ENCODE data around the gene FNBP1.
A peak's percentile ranks its signal among the peaks of the same experiment; 100 is the strongest.

Gene FNBP1

DNA sequence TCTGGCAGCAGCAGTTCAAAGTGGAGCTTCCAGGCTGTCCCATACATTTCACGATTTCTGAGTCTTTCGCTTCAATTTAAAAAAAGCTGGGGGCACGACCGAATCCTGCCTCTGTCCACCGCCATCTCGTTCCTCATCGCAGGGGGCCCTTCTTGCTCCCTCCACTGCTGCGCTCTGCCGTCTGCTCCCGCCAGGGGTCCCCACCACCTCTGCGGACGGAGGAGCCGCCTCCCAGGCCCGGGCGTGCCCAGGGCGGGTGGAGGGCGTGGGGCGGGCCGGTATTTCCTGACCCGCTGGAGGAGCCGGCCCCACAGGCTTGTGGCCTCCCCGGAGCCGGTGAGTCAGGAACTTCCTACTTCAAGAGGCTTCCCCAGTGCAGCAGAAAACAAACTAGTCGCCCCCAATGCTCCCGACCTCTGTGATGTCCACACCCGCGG is 157.3 kb downstream of the FNBP1 start:
- Histone ChIP-seq H3K4me3 (ENCODE audit: low read length, poor library complexity, severe bottlenecking) (peak overlapping the region; percentile 99), H2AFZ (ENCODE audit: low read length) (no peak overlapping the region), H3K4me1 (ENCODE audit: insufficient read depth, low read length, poor library complexity, severe bottlenecking) (peaks cover 51% of the 10 kb centered on the region)

DNA sequence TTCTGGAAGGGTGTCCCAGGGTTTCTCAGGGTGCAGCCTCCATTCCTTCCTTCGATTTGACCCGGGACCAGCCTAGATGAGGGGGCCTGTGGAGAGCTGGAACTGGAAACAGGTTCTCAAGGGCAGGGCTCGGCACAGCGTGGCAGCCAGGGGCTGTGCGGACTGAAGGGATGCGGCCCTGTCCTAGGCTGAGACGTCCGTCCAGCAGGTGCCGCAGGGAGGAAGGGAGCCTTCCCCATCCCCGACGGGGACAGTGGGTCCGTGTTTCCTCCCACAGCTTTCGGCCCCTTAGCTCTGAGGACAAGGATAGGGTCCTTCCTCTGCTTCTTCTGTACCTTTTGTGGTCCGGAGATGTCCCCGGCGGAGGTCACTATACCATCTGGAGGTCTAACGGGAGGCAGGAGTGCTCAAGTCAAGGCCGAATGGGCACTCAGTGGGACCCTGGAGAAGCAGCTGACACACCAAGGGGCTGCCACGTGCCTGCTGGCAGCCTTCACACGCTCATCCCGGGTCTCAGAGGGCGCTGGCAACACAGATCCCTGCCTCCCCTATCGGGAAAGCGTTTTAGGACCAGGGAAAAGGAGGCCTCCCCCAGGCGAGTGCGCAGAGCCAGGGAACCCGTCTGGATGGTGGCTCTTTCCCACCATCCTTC is 157.8 kb downstream of the FNBP1 start:
- no peak for TF ChIP-seq EZH2phosphoT487 (IDR thresholded peaks at IDR 0.05; ENCODE audit: borderline replicate concordance)
- TF ChIP-seq, protein P1, sequence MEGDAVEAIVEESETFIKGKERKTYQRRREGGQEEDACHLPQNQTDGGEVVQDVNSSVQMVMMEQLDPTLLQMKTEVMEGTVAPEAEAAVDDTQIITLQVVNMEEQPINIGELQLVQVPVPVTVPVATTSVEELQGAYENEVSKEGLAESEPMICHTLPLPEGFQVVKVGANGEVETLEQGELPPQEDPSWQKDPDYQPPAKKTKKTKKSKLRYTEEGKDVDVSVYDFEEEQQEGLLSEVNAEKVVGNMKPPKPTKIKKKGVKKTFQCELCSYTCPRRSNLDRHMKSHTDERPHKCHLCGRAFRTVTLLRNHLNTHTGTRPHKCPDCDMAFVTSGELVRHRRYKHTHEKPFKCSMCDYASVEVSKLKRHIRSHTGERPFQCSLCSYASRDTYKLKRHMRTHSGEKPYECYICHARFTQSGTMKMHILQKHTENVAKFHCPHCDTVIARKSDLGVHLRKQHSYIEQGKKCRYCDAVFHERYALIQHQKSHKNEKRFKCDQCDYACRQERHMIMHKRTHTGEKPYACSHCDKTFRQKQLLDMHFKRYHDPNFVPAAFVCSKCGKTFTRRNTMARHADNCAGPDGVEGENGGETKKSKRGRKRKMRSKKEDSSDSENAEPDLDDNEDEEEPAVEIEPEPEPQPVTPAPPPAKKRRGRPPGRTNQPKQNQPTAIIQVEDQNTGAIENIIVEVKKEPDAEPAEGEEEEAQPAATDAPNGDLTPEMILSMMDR (conservative IDR thresholded peaks at IDR 0.05; ENCODE audit: low read length): no peak; the same call in 1 of the 2 replicates
- Histone ChIP-seq H3F3A (ENCODE audit: low read depth) (peaks cover 3% of the 10 kb centered on the region; the same call in 1 of the 2 replicates), H3K27me3 (ENCODE audit: insufficient read depth, low read length, poor library complexity, severe bottlenecking) (no peaks in the 10 kb centered on the region), H3K4me1 (ENCODE audit: insufficient read depth, low read length, poor library complexity, severe bottlenecking) (peaks cover 48% of the 10 kb centered on the region), H3K36me3 (ENCODE audit: insufficient read depth, low read length) (peaks cover 8% of the 10 kb centered on the region; the same call in 1 of the 2 replicates), H3K79me2 (ENCODE audit: insufficient read depth, low read length) (peaks cover 38% of the 10 kb centered on the region), H2AFZ (ENCODE audit: low read length) (no peak overlapping the region), H3K4me2 (ENCODE audit: low read depth, low read length, poor library complexity, severe bottlenecking) (peak overlapping the region; percentile 92), H3K9me3 (ENCODE audit: insufficient read depth, low read depth, low read length) (no peaks in the 10 kb centered on the region), H3K9me2 (replicated peaks; ENCODE audit: low read depth, low read length) (no peaks in the 10 kb centered on the region), H3K9ac (ENCODE audit: low read depth, low read length, poor library complexity, severe bottlenecking) (peak overlapping the region; percentile 100), H3K4me3 (ENCODE audit: low read length, poor library complexity, severe bottlenecking) (peak overlapping the region; percentile 99), H4K20me1 (ENCODE audit: insufficient read depth, low read length, poor library complexity, severe bottlenecking) (no peaks in the 10 kb centered on the region)

More for the DNA sequence above, 157.3 kb downstream of the FNBP1 start:
- H3K9ac ChIP-seq (ENCODE audit: low read depth, low read length, poor library complexity, severe bottlenecking): peak overlapping the region; percentile 100
- H3K36me3 ChIP-seq (ENCODE audit: insufficient read depth, low read length): peaks cover 8% of the 10 kb centered on the region; the same call in 1 of the 2 replicates
- H3K9me3 ChIP-seq (ENCODE audit: insufficient read depth, low read depth, low read length): no peaks in the 10 kb centered on the region
- H3K9me2 ChIP-seq (replicated peaks; ENCODE audit: low read depth, low read length): no peaks in the 10 kb centered on the region
- peak overlapping the region; percentile 92 for H3K4me2 ChIP-seq (ENCODE audit: low read depth, low read length, poor library complexity, severe bottlenecking)
- no peaks in the 10 kb centered on the region for H4K20me1 ChIP-seq (ENCODE audit: insufficient read depth, low read length, poor library complexity, severe bottlenecking)
- no peaks in the 10 kb centered on the region for H3K27me3 ChIP-seq (ENCODE audit: insufficient read depth, low read length, poor library complexity, severe bottlenecking)
- H3K79me2 ChIP-seq (ENCODE audit: insufficient read depth, low read length): peaks cover 38% of the 10 kb centered on the region
- peaks cover 3% of the 10 kb centered on the region; the same call in 1 of the 2 replicates for H3F3A ChIP-seq (ENCODE audit: low read depth)
- TF ChIP-seq, protein P1 (conservative IDR thresholded peaks at IDR 0.05; ENCODE audit: low read length): peak; percentile 59
- no peak for TF ChIP-seq EZH2phosphoT487 (IDR thresholded peaks at IDR 0.05; ENCODE audit: borderline replicate concordance)

DNA sequence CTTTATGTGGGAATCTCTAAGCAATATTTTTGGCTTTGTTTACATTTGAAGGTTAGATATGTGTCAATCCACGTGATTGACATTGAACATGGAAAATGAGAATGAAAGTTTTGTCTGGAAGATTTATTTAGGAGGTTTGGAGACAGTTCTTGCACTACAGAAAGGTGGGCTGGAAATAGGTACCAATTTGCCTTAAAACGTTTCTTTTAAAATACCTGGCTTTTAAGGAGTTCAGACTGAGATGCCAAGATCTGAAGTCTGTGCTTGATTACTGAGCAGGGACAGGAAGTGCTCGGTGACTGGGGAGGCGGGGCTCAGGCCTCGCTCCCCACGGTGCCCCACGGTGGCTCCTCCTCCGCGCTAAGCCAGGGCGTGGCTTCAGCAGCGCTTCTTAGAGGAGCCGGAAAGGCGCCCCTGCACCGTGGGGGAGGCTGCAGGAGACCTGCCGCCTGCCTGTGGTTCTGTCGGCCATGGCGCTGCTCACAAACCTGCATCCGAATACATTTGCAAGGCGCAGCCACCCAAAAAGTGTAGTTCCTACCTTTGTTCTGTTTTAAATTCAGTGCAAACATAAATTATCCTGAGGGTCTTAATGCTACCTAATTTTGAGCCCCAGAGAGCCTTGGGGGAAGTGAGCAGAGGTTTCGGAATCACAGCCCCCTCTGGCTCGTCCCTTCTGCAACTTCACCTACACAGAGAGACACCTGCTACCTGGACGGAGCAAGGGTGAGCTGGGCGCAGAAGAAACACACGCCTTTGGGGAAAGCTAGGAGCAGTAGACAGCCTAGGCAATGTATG is 158.6 kb downstream of the FNBP1 start:
- peaks cover under 1% of the 10 kb centered on the region; the same call in 1 of the 2 replicates for H3K36me3 ChIP-seq (ENCODE audit: insufficient read depth, low read length)
- H3K9me3 ChIP-seq (ENCODE audit: insufficient read depth, low read depth, low read length): no peaks in the 10 kb centered on the region
- peaks cover 32% of the 10 kb centered on the region for H3K79me2 ChIP-seq (ENCODE audit: insufficient read depth, low read length)
- peak overlapping the region; percentile 100 for H3K9ac ChIP-seq (ENCODE audit: low read depth, low read length, poor library complexity, severe bottlenecking)
- no peaks in the 10 kb centered on the region for H4K20me1 ChIP-seq (ENCODE audit: insufficient read depth, low read length, poor library complexity, severe bottlenecking)
- no peak overlapping the region for H2AFZ ChIP-seq (ENCODE audit: low read length)
- peaks cover 3% of the 10 kb centered on the region; the same call in 1 of the 2 replicates for H3F3A ChIP-seq (ENCODE audit: low read depth)
- H3K4me1 ChIP-seq (ENCODE audit: insufficient read depth, low read length, poor library complexity, severe bottlenecking): peaks cover 41% of the 10 kb centered on the region
- H3K4me2 ChIP-seq (ENCODE audit: low read depth, low read length, poor library complexity, severe bottlenecking): peak overlapping the region; percentile 92
- peak overlapping the region; percentile 99 for H3K4me3 ChIP-seq (ENCODE audit: low read length, poor library complexity, severe bottlenecking)
- H3K27me3 ChIP-seq (ENCODE audit: insufficient read depth, low read length, poor library complexity, severe bottlenecking): no peaks in the 10 kb centered on the region
- TF ChIP-seq, protein P1 (conservative IDR thresholded peaks at IDR 0.05; ENCODE audit: low read length): no peak; the same call in 1 of the 2 replicates
- TF ChIP-seq EZH2phosphoT487 (IDR thresholded peaks at IDR 0.05; ENCODE audit: borderline replicate concordance): no peak
- H3K9me2 ChIP-seq (replicated peaks; ENCODE audit: low read depth, low read length): no peaks in the 10 kb centered on the region

Measured in Loucy (cell line).